NCI-H146 treated with DMSO at 0.1 percent for 48 hours (cell line): ENCODE measurements around the gene PRRC1.

ENCODE experiments used
- DNase-seq: peaks from one replicate; lab custom pipeline; 2025; ENCODE audit not compliant: unreplicated experiment; lab: John Stamatoyannopoulos, UW

The PRRC1 gene

GRCh38 chr5:127602896-127603844 lies 85.7 kb downstream of the PRRC1 start:
- DNase-seq, result no peak
